ENCODE results near the gene CDH4. TPM values are rescaled to one million over a fixed set of nuclear protein-coding genes. Genes with fewer than 3 reads are reported as not detected.

CDH4 gene
- total RNA-seq, 1 donor from 2014 or later = 39.7 TPM

- Histone ChIP-seq H3K36me3 (ENCODE audit: control insufficient read depth, insufficient read depth, low read length) (no peaks in the 10 kb centered on the region), H3K27me3 (ENCODE audit: control insufficient read depth, insufficient read depth, low read length) (no peaks in the 10 kb centered on the region), H3K4me3 (ENCODE audit: low read depth, low read length) (no peak overlapping the region)
- TF ChIP-seq, protein P1, sequence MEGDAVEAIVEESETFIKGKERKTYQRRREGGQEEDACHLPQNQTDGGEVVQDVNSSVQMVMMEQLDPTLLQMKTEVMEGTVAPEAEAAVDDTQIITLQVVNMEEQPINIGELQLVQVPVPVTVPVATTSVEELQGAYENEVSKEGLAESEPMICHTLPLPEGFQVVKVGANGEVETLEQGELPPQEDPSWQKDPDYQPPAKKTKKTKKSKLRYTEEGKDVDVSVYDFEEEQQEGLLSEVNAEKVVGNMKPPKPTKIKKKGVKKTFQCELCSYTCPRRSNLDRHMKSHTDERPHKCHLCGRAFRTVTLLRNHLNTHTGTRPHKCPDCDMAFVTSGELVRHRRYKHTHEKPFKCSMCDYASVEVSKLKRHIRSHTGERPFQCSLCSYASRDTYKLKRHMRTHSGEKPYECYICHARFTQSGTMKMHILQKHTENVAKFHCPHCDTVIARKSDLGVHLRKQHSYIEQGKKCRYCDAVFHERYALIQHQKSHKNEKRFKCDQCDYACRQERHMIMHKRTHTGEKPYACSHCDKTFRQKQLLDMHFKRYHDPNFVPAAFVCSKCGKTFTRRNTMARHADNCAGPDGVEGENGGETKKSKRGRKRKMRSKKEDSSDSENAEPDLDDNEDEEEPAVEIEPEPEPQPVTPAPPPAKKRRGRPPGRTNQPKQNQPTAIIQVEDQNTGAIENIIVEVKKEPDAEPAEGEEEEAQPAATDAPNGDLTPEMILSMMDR (IDR thresholded peaks at IDR 0.05; ENCODE audit: insufficient read depth, low read length, poor library complexity, severe bottlenecking) = no peak
- DNase-seq (ENCODE audit: low read depth) = no peak
Observed at GRCh38 chr20:61932711-61933480, 680.8 kb downstream of the CDH4 start.

- H3K27me3 ChIP-seq (ENCODE audit: control insufficient read depth, insufficient read depth, low read length) = no peaks in the 10 kb centered on the region
- no peaks in the 10 kb centered on the region for H3K36me3 ChIP-seq (ENCODE audit: control insufficient read depth, insufficient read depth, low read length)
- no peak overlapping the region for H3K4me3 ChIP-seq (ENCODE audit: low read depth, low read length)
- TF ChIP-seq, protein P1 (IDR thresholded peaks at IDR 0.05; ENCODE audit: insufficient read depth, low read length, poor library complexity, severe bottlenecking) = no peak
- no peak for DNase-seq (ENCODE audit: low read depth)
Observed at GRCh38 chr20:61933481-61933950, 681.5 kb downstream of the CDH4 start.

DNA sequence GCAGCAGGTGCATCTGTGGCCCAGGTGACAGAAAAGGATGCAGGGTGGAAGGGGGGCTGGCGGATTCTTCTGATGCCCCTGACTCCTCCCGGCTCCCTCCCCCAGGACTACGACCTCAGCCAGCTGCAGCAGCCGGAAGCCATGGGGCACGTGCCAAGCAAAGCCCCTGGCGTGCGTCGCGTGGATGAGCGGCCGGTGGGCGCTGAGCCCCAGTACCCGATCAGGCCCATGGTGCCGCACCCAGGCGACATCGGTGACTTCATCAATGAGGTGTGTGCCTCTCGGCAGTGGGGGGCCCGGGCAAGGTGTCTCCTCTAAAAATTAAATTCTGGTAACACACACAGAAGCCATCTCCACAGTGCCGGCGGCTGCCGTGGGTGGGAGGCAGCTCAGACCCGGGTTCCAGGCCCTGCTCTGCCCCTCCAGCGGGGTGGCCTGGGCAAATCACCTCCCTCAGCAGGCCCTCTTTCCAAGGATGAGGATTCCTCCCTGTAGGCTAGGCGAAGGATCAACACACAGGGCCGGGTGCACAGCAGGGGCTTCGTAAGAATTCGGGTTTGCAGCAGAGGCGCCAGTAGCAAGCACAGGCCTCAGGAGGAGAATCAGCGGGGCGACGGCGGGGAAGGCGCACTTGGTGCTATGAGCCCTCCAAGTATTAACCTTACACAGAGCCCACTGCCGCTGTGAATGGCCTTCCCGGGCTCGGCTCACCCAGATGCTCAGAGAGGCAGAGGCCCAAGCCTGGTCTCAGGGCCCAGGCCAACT is 682.1 kb downstream of the CDH4 start:
- Histone ChIP-seq H3K4me3 (ENCODE audit: low read depth, low read length) (no peak overlapping the region), H3K27me3 (ENCODE audit: control insufficient read depth, insufficient read depth, low read length) (no peaks in the 10 kb centered on the region), H3K36me3 (ENCODE audit: control insufficient read depth, insufficient read depth, low read length) (no peaks in the 10 kb centered on the region)
- TF ChIP-seq, protein P1 (IDR thresholded peaks at IDR 0.05; ENCODE audit: insufficient read depth, low read length, poor library complexity, severe bottlenecking) = no peak
- DNase-seq (ENCODE audit: low read depth) = no peak

GRCh38 chr20:61934716-61935530 is 682.9 kb downstream of the CDH4 start:
- no peak overlapping the region for H3K4me3 ChIP-seq (ENCODE audit: low read depth, low read length)
- no peaks in the 10 kb centered on the region for H3K27me3 ChIP-seq (ENCODE audit: control insufficient read depth, insufficient read depth, low read length)
- DNase-seq (ENCODE audit: low read depth) = no peak
- no peaks in the 10 kb centered on the region for H3K36me3 ChIP-seq (ENCODE audit: control insufficient read depth, insufficient read depth, low read length)
- TF ChIP-seq, protein P1 (IDR thresholded peaks at IDR 0.05; ENCODE audit: insufficient read depth, low read length, poor library complexity, severe bottlenecking) = no peak

DNA sequence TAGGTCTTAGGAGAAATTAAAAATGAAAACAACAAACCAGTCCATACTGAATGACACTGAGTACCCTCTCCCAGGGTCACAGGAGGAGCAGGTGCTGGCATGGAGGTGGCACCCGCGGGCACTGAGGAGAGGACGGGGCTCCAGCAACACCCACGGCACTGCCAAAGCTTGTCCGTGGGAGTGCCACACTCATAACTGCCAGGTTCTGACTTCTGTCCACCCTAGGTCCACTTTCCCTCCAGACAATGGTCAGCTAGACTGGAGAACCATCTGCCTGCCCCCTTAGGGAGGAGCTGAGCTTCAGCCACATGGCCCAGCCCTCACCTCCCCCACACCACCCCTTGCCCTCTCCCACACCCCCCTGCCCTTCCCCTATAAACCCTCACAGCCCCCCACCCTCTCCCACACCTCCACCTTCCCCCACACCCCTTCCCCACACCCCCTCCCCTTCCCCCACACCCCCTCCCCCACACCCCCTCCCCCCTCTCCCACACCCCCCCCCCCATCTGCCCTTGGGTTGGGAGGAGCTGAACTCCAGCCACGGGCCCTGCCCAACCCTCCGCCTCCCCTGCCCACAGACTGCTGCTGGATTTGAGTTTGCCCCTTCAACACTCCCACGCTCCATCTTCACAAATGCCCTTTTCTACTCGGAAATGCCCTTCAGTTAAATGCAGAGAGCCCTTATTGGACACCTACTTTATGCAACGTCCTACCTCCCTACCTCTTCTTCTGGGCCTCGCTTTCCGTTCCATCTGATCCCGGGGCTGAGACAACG is 684.1 kb downstream of the CDH4 start:
- no peaks in the 10 kb centered on the region for H3K27me3 ChIP-seq (ENCODE audit: control insufficient read depth, insufficient read depth, low read length)
- no peaks in the 10 kb centered on the region for H3K36me3 ChIP-seq (ENCODE audit: control insufficient read depth, insufficient read depth, low read length)
- H3K4me3 ChIP-seq (ENCODE audit: low read depth, low read length) = no peak overlapping the region
- no peak for DNase-seq (ENCODE audit: low read depth)
- TF ChIP-seq, protein P1 (IDR thresholded peaks at IDR 0.05; ENCODE audit: insufficient read depth, low read length, poor library complexity, severe bottlenecking) = no peak
